GM19239 (cell line): ENCODE measurements around the gene FBN1.

Experiments used
- DNase-seq: peaks from one replicate; pipeline ENCODE4 v3.0.0; 2011; ENCODE audit warnings: low spot score; ENCODE audit not compliant: insufficient read length
- FAIRE-seq: peaks from 2 replicates; lab custom pipeline; 2011; peaks lifted over from hg19 to GRCh38; lab: Jason Lieb, UNC

The FBN1 gene

GRCh38 chr15:48560321-48561051 lies 85.0 kb downstream of the FBN1 start:
- no peak for FAIRE-seq
- no peak for DNase-seq

GRCh38 chr15:48559285-48559684 lies 86.2 kb downstream of the FBN1 start:
- no peak for FAIRE-seq

GRCh38 chr15:48558226-48558625 lies 87.3 kb downstream of the FBN1 start:
- FAIRE-seq (no peak), DNase-seq (no peak)

More at GRCh38 chr15:48559285-48559684, 86.2 kb downstream of the FBN1 start:
- no peak for DNase-seq

- DNase-seq (no peak), FAIRE-seq (no peak)
These were observed 88.2 kb downstream of the FBN1 start for GRCh38 chr15:48557335-48557734.

GRCh38 chr15:48556159-48556897 lies 89.2 kb downstream of the FBN1 start:
- no peak for FAIRE-seq
- no peak for DNase-seq

GRCh38 chr15:48555241-48555881 lies 90.1 kb downstream of the FBN1 start:
- no peak for DNase-seq
- FAIRE-seq: no peak

- DNase-seq (no peak), FAIRE-seq (no peak)
These were observed 91.4 kb downstream of the FBN1 start for GRCh38 chr15:48554112-48554511.

GRCh38 chr15:48553559-48553958 lies 92.0 kb downstream of the FBN1 start:
- DNase-seq (no peak), FAIRE-seq (no peak)

- DNase-seq (no peak), FAIRE-seq (peak; percentile 18)
These were observed 94.5 kb downstream of the FBN1 start for GRCh38 chr15:48550822-48551525.

GRCh38 chr15:48548455-48548854 lies 97.1 kb downstream of the FBN1 start:
- FAIRE-seq (no peak), DNase-seq (no peak)

- DNase-seq: no peak
- no peak for FAIRE-seq
These were observed 98.2 kb downstream of the FBN1 start for GRCh38 chr15:48547286-48547685.

GRCh38 chr15:48546296-48546695 lies 99.2 kb downstream of the FBN1 start:
- DNase-seq (no peak), FAIRE-seq (no peak)

- FAIRE-seq: no peak
- DNase-seq: no peak
These were observed 100.7 kb downstream of the FBN1 start for GRCh38 chr15:48544778-48545177.

GRCh38 chr15:48541341-48542278 lies 103.9 kb downstream of the FBN1 start:
- FAIRE-seq (peak; percentile 91), DNase-seq (peak; percentile 27)

- FAIRE-seq: no peak
- no peak for DNase-seq
These were observed 104.8 kb downstream of the FBN1 start for GRCh38 chr15:48540756-48541155.

GRCh38 chr15:48538941-48539340 lies 106.6 kb downstream of the FBN1 start:
- DNase-seq (no peak), FAIRE-seq (no peak)

GRCh38 chr15:48537271-48538113 lies 108.0 kb downstream of the FBN1 start:
- no peak for DNase-seq
- FAIRE-seq: no peak

- DNase-seq (no peak), FAIRE-seq (no peak)
These were observed 108.8 kb downstream of the FBN1 start for GRCh38 chr15:48536681-48537091.

- FAIRE-seq (no peak), DNase-seq (no peak)
These were observed 111.5 kb downstream of the FBN1 start for GRCh38 chr15:48533982-48534381.
